Panc1 (cell line): ENCODE data around the gene IFRD1.

Source experiments
- CTCF ChIP-seq: fragments of 450-650 bp; IDR thresholded peaks from 2 replicates; pipeline ENCODE4 v1.5.1; 2017; ENCODE audit warnings: mild to moderate bottlenecking
- REST ChIP-seq, 2 experiments: IDR thresholded peaks; 2 replicates each; pipeline ENCODE4 v1.6.1; 2011 to 2012; ENCODE audit warnings: low read depth in 2 of 2, control low read depth in 1 of 2, low read length in 1 of 2, mild to moderate bottlenecking in 1 of 2, moderate library complexity in 1 of 2; ENCODE audit not compliant: insufficient read depth in 1 of 2

DNA sequence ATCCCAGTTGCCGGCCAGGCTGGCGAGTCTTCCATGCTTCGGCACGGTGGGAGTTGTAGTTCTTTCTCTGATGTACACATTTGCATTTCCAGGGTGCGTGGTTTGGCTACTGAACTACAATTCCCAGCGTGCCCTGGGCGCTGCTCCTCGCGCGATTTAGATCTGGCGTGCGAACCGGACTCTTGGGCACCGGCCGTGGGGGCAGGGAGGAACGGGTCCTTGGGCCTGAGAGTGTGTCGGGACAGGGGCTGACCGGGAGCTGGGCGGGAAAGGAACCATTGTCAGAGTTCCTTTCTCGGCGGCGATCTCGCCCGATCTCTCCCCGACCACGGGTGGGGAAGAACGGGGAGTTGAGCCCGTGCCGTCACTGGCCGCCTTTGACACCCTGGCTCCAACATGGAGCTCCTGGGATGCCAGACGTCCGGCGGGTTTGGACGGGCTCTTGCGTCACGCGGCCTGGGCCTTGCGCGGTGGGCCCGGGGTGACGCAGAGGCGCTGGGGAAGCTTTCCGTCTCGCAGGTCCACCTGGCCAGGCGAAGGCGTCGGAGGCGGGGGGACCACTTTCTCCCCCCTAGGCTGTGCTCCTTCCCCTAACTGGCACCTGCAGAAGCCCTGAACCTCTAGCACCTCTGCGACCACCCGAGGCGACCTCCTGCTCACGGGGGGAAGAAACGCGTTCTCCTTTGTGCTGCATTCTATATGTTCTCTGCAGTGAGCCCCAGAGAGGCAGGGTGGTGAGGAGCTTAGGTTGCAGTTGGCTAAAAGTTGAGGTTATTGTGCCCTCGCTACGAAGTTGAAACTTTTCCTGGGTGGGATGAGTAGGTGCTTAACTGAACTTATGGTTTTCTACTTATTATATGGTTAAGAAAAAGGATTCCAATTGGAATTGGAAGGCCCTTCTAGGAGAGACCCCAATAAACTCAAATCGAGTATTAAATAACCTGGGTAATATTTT is 824 bp downstream of the IFRD1 start:
- TF ChIP-seq CTCF (no peak), REST (IDR thresholded peaks at IDR 0.05; ENCODE audit: insufficient read depth in 1 of 2, low read depth in 2 of 2, low read length in 1 of 2) (0 out of 4 replicates have a peak, but pooled peaks of 1 of the 2 experiments have one; percentile 32)
